SK-N-SH (cell line): ENCODE measurements around the gene FBH1. TPM values are rescaled to one million over a fixed set of nuclear protein-coding genes. Genes with fewer than 3 reads are reported as not detected.
"Not testable (repeated sequence)": the region's sequence is repeated elsewhere in the genome, so short reads cannot be mapped to it uniquely, and the experiment has no call there.

Experiments used
- CTCF ChIA-PET: fragments of 300-600, 350-600 bp; formaldehyde crosslinking; extraction: SDS; loops from one replicate; lab custom pipeline; 2021; lab: Yijun Ruan, JAX
- POLR2A ChIA-PET: fragments of 350-600 bp; sonication (Branson Sonifier 250); formaldehyde crosslinking; extraction: SDS; loops from one replicate; lab custom pipeline; 2020; ENCODE audit warnings: antibody characterized with exemption, inconsistent platforms; lab: Yijun Ruan, JAX
- DNase-seq: peaks from one replicate; pipeline ENCODE4 v3.0.0; 2012
- H2AFZ ChIP-seq: fragments of 200-600 bp; sonication (generic); 2 replicates; pipeline ENCODE4 v1.8.1; 2016; ENCODE audit warnings: antibody characterized with exemption, mild to moderate bottlenecking, low read depth
- H3F3A ChIP-seq: fragments of 200-600 bp; sonication (generic); replicated peaks from 2 replicates; pipeline ENCODE3; 2016; ENCODE audit warnings: antibody characterized with exemption, mild to moderate bottlenecking; ENCODE audit not compliant: insufficient read depth
- H3K27ac ChIP-seq, 2 experiments: fragments of 200-500 bp in 1 of 2; fragments of 200-600 bp in 1 of 2; sonication (Bioruptor generic) in 1 of 2; sonication (generic), shearing (Covaris generic) in 1 of 2; 2 replicates each; pipeline versions ENCODE4 v1.5.1 to v1.6.1; 2014 to 2016; ENCODE audit warnings: low read depth in 2 of 2, inconsistent platforms in 1 of 2, low read length in 1 of 2, mild to moderate bottlenecking in 1 of 2, mixed read lengths in 1 of 2
- H3K27me3 ChIP-seq: fragments of 200-600 bp; sonication (generic), shearing (Covaris generic); 2 replicates; pipeline ENCODE4 v1.6.1; 2016; ENCODE audit warnings: mixed run types; ENCODE audit not compliant: insufficient read depth
- H3K36me3 ChIP-seq, 2 experiments: fragments of 200-500 bp in 1 of 2; fragments of 200-600 bp in 1 of 2; sonication (Bioruptor generic) in 1 of 2; sonication (generic) in 1 of 2; replicated peaks in 1 of 2; 2 replicates each; pipeline versions ENCODE3 to v1.5.1; 2014 to 2016; ENCODE audit warnings: low read length in 1 of 2, mild to moderate bottlenecking in 1 of 2; ENCODE audit not compliant: insufficient read depth in 2 of 2, control insufficient read depth in 1 of 2
- H3K4me1 ChIP-seq, 2 experiments: fragments of 200-500 bp in 1 of 2; fragments of 200-600 bp in 1 of 2; sonication (Bioruptor generic) in 1 of 2; sonication (generic), shearing (Covaris generic) in 1 of 2; 2 replicates each; pipeline versions ENCODE4 v1.5.1 to v1.6.1; 2014 to 2016; ENCODE audit warnings: low read depth in 1 of 2, low read length in 1 of 2, mixed run types in 1 of 2; ENCODE audit not compliant: insufficient read depth in 2 of 2, control insufficient read depth in 1 of 2
- H3K4me2 ChIP-seq: fragments of 200-600 bp; sonication (generic), shearing (Covaris generic); 2 replicates; pipeline ENCODE4 v1.6.1; 2017; ENCODE audit warnings: mixed run types
- H3K4me3 ChIP-seq, 2 experiments: fragments of 200-500 bp in 1 of 2; fragments of 200-600 bp in 1 of 2; sonication (Bioruptor generic) in 1 of 2; sonication (generic), shearing (Covaris generic) in 1 of 2; 2 replicates each; pipeline versions ENCODE4 v1.5.1 to v1.8.1; 2014 to 2016; ENCODE audit warnings: low read depth in 2 of 2, inconsistent platforms in 1 of 2, low read length in 1 of 2, mild to moderate bottlenecking in 1 of 2, mixed read lengths in 1 of 2, moderate library complexity in 1 of 2
- H3K79me2 ChIP-seq: fragments of 200-600 bp; sonication (generic); 2 replicates; pipeline ENCODE4 v1.8.1; 2017; ENCODE audit warnings: mild to moderate bottlenecking; ENCODE audit not compliant: insufficient read depth
- H3K9ac ChIP-seq: fragments of 200-600 bp; sonication (generic); 2 replicates; pipeline ENCODE4 v1.6.1; 2017; ENCODE audit warnings: mixed run types
- H3K9me2 ChIP-seq: fragments of 200-600 bp; sonication (generic); 2 replicates; pipeline ENCODE4 v1.6.1; 2017; ENCODE audit warnings: mixed run types
- H3K9me3 ChIP-seq: fragments of 200-600 bp; sonication (generic); 2 replicates; pipeline ENCODE4 v1.6.1; 2017; ENCODE audit warnings: mixed run types, mild to moderate bottlenecking, moderate library complexity
- H4K20me1 ChIP-seq: fragments of 200-600 bp; sonication (generic); 2 replicates; pipeline ENCODE4 v1.6.1; 2017; ENCODE audit warnings: mild to moderate bottlenecking, mixed run types; ENCODE audit not compliant: insufficient read depth
- CTCF ChIP-seq: fragments of 200-600 bp; sonication (generic); IDR thresholded peaks from 2 replicates; pipeline ENCODE4 v1.6.1; 2017; ENCODE audit warnings: antibody characterized with exemption, mild to moderate bottlenecking, moderate library complexity
- ELF1 ChIP-seq: IDR thresholded peaks from 2 replicates; pipeline ENCODE4 v1.4.0; 2012
- EZH2phosphoT487 ChIP-seq: fragments of 200-600 bp; sonication (generic); IDR thresholded peaks from 2 replicates; pipeline ENCODE4 v1.6.1; 2017; ENCODE audit warnings: low read depth, mixed run types, mild to moderate bottlenecking, antibody characterized with exemption, moderate library complexity, borderline replicate concordance
- FOXJ3 ChIP-seq: sonication (generic); formaldehyde crosslinking; IDR thresholded peaks from 2 replicates; pipeline ENCODE4 v1.5.1; 2020; ENCODE audit warnings: mild to moderate bottlenecking, missing genetic modification reagents
- FOXM1 ChIP-seq: IDR thresholded peaks from 2 replicates; pipeline ENCODE4 v1.4.0; 2012; ENCODE audit warnings: low read depth, mild to moderate bottlenecking
- GABPA ChIP-seq: IDR thresholded peaks from 2 replicates; pipeline ENCODE4 v1.4.0; 2012; ENCODE audit warnings: low read depth, mild to moderate bottlenecking
- IRF3 ChIP-seq: fragments of 150-350 bp; IDR thresholded peaks from 2 replicates; pipeline ENCODE4 v1.6.1; 2016; ENCODE audit warnings: mild to moderate bottlenecking, low read depth, low read length
- MAX ChIP-seq: IDR thresholded peaks from 2 replicates; pipeline ENCODE4 v1.4.0; 2012; ENCODE audit warnings: low read depth
- MXI1 ChIP-seq: IDR thresholded peaks from 2 replicates; pipeline ENCODE4 v1.6.1; 2012; ENCODE audit warnings: mild to moderate bottlenecking, low read depth, low read length, improper control_type of control experiment
- NFIC ChIP-seq: IDR thresholded peaks from 2 replicates; pipeline ENCODE4 v1.4.0; 2012; ENCODE audit warnings: borderline replicate concordance
- POLR2AphosphoS5 ChIP-seq: IDR thresholded peaks from 2 replicates; pipeline ENCODE4 v1.6.1; 2012; ENCODE audit warnings: low read depth, low read length
- REST ChIP-seq: IDR thresholded peaks from 2 replicates; pipeline ENCODE4 v1.6.1; 2012; ENCODE audit warnings: mild to moderate bottlenecking, low read depth, low read length, moderate library complexity
- RFX5 ChIP-seq: IDR thresholded peaks from 2 replicates; pipeline ENCODE4 v1.6.1; 2012; ENCODE audit warnings: mild to moderate bottlenecking, improper control_type of control experiment, low read length
- RXRA ChIP-seq: IDR thresholded peaks from 2 replicates; pipeline ENCODE4 v1.4.0; 2012; ENCODE audit warnings: low read depth, mild to moderate bottlenecking, borderline replicate concordance
- SIN3A ChIP-seq: IDR thresholded peaks from 2 replicates; pipeline ENCODE4 v1.6.1; 2012; ENCODE audit warnings: low read depth, mild to moderate bottlenecking, low read length, moderate library complexity, borderline replicate concordance
- TAF1 ChIP-seq: IDR thresholded peaks from 2 replicates; pipeline ENCODE4 v1.6.1; 2012; ENCODE audit warnings: low read depth, mild to moderate bottlenecking, low read length, moderate library complexity, borderline replicate concordance
- TEAD4 ChIP-seq: IDR thresholded peaks from 2 replicates; pipeline ENCODE4 v1.4.0; 2012; ENCODE audit warnings: mild to moderate bottlenecking, borderline replicate concordance; ENCODE audit not compliant: insufficient read depth
- USF2 ChIP-seq: fragments of 150-350 bp; IDR thresholded peaks from 2 replicates; pipeline ENCODE4 v1.6.1; 2017; ENCODE audit warnings: antibody characterized with exemption, low read length, low read depth, borderline replicate concordance
- YY1 ChIP-seq: IDR thresholded peaks from 2 replicates; pipeline ENCODE4 v1.4.0; 2012; ENCODE audit warnings: low read depth, mild to moderate bottlenecking
- WGBS: methylation state at CpG from one replicate; pipeline ENCODE4 v1.1.6; 2017; ENCODE audit warnings: low lambda C conversion rate; 5-methylcytosine and 5-hydroxymethylcytosine counted together
- polyA plus RNA-seq, 3 experiments: library from polyadenylated mRNA; depleted of rRNA; stranded (reverse); fragments of >200 nt; gene quantifications; 2 replicates each; pipeline ENCODE4 v1.2.3, GENCODE V29; 2012

The FBH1 gene
- polyA plus RNA-seq, 1 of the 3 experiments (the other 2 are of a cell fraction) = 60.9 TPM

- WGBS = 96% methylated on average over 5 of the region's 5 CpGs
- no peaks in the 10 kb centered on the region for H3K9me3 ChIP-seq
- no peaks in the 10 kb centered on the region for H3K9me2 ChIP-seq
- H3K9ac ChIP-seq = no peak overlapping the region
- H2AFZ ChIP-seq = no peak overlapping the region
- no peaks in the 10 kb centered on the region for H3F3A ChIP-seq
- peaks cover 36 to 46% of the 10 kb centered on the region in 2 experiments for H3K36me3 ChIP-seq
- ChIA-PET POLR2A (no interaction called here), CTCF (no interaction called here)
- no peak for DNase-seq
- H3K79me2 ChIP-seq = peaks cover 46% of the 10 kb centered on the region
- no peaks in the 10 kb centered on the region for H3K4me1 ChIP-seq
- H3K27me3 ChIP-seq = no peaks in the 10 kb centered on the region
- H3K27ac ChIP-seq = no peak overlapping the region
- TF ChIP-seq NFIC = no peak
- TF ChIP-seq RFX5 = no peak
- TF ChIP-seq MAX = no peak
- no peak for TF ChIP-seq GABPA
- no peak for TF ChIP-seq POLR2AphosphoS5
- TF ChIP-seq CTCF = no peak
- TF ChIP-seq SIN3A = no peak
- TF ChIP-seq TEAD4 = no peak
- no peak for TF ChIP-seq FOXM1
- TF ChIP-seq RXRA = no peak
- no peak for TF ChIP-seq REST
- TF ChIP-seq EZH2phosphoT487 = no peak
- TF ChIP-seq IRF3 = no peak
- TF ChIP-seq FOXJ3 (CRISPR knock-in tag) = no peak
- TF ChIP-seq MXI1 = no peak
- TF ChIP-seq TAF1 = no peak
- TF ChIP-seq ELF1 = no peak
- TF ChIP-seq YY1 = no peak
- TF ChIP-seq USF2 = no peak
- H4K20me1 ChIP-seq = 0 out of 2 replicates have a peak, but pooled peaks cover 5% of the 10 kb centered on the region
- H3K4me3 ChIP-seq = no peak overlapping the region
- no peak overlapping the region for H3K4me2 ChIP-seq
Measured at GRCh38 chr10:5906651-5907050, 16.6 kb downstream of the FBH1 start.

GRCh38 chr10:5908676-5909075, 18.6 kb downstream of the FBH1 start:
- H2AFZ ChIP-seq, DNase-seq, H3K4me3 ChIP-seq, H3K27me3 ChIP-seq, H3F3A ChIP-seq, H3K4me1 ChIP-seq, POLR2A ChIA-PET, H3K27ac ChIP-seq, H3K9me3 ChIP-seq, H3K4me2 ChIP-seq, H3K9ac ChIP-seq, H4K20me1 ChIP-seq, CTCF ChIA-PET, H3K9me2 ChIP-seq: not testable (repeated sequence)
- WGBS = 92% methylated on average over 7 of the region's 7 CpGs
- peaks cover 39 to 58% of the 10 kb centered on the region in 2 experiments for H3K36me3 ChIP-seq
- peaks cover 28% of the 10 kb centered on the region for H3K79me2 ChIP-seq
